ENCODE measurements around the gene PCSK5. TPM values are rescaled to one million over a fixed set of nuclear protein-coding genes. Genes with fewer than 3 reads are reported as not detected.
A peak's percentile ranks its signal among the peaks of the same experiment; 100 is the strongest.

Gene PCSK5
- total RNA-seq, 4 donors from 2014 or later: 37.7 to 53.4 (median 43.1) TPM

DNA sequence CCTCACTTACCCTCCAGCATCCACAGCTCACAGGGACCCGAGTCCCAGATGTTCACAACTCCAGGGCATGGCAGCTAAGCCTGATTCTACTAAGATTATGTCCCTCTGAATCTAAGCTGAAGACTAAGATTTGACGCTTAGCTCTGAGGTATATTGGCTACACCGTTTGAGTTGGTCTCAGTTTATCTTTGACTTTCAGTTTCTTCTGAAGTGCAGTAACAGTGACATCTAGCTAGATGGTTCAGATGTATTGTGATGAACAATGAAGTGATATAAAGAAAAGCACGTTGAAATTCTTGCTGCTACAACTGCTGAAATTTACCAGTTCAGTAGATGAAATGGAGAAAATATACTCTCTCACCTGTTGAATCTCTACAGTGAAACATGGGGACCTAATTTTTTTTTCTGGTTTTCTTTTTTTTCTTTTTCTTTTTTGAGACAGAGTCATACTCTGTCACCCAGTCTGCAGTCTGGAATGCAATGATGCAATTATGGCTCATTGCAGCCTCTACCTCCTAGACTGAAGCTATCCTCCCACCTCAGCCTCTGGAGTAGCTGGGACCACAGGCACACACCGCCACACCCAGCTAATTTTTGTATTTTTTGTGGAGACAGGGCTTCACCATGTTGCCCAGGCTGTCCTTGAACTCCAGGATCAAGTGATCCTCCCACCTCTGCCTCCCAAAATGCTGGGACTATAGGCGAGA is 488.0 kb downstream of the PCSK5 start:
- TF ChIP-seq CTCF (IDR thresholded peaks at IDR 0.05): no peak
- ATAC-seq (ENCODE audit: low FRiP score): no peak
- no peak for DNase-seq (ENCODE audit: low spot score)

GRCh38 chr9:76379494-76379893 is 489.0 kb downstream of the PCSK5 start:
- ATAC-seq (ENCODE audit: low FRiP score) (no peak), DNase-seq (ENCODE audit: low spot score) (no peak)
- TF ChIP-seq CTCF (IDR thresholded peaks at IDR 0.05): no peak

DNA sequence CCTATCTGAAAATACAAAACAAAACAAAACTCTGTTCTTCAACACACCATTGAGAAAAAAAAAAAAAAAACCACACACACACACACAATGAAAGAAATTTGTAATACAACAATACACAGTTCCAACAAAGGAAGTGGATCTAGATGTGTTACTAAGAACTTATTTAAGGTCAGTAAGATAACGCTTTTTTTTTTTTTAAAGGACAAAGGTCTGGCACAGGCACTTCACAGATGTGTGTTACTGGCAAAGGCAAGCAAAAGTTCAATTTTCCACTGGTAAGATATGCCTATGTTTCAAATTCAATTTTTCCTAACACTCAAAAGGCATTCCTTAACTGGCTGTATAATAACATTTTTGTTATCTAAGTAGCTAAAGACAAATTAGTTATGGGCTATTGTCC is 500.2 kb downstream of the PCSK5 start:
- no peak for DNase-seq (ENCODE audit: low spot score)
- TF ChIP-seq CTCF (IDR thresholded peaks at IDR 0.05): no peak
- ATAC-seq (ENCODE audit: low FRiP score): no peak

DNA sequence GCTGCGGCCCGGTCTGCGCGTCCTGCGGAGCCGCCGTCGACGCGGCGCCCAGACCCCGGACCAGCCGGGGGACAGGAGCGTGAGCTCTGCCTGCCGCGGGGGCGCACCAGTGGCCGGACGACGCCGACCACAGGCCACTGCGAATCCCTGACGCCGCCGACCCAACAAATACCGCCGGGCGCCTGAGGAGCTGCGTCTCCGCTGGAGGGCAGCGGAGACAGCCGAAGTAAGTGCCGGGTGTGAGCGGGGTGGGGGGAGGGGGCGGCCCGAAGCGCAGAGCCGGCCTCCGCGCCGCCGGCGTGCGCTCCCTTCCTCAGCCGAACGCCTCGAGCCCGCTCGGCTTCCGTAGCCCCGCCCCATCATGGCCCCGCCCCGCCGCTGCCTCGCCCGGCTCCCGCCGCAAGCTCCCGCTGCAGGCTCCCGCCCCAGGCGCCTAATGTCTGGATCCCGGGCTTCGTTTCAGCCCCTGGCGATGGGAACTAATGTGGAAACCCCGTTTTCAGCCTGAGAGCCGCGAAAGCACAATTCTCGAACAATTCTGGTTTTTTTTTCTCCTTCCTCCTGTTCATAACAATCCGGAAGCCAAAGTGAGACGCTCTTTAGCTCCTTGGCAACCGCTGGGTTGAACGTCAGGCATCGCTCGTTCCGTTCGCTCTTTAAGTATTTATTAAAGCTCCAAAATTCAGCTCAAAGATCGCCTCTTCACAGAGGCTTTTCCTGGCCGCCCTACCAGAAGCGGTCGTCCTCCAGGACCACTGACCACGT is 503.9 kb downstream of the PCSK5 start, which contains the start of gene RFK:
RFK (minus strand) TSS at position 232 of the 765 bp plus-strand sequence. CDS start 255 bp downstream, outside the sequence.
- TF ChIP-seq CTCF (IDR thresholded peaks at IDR 0.05): peak in 1 of 3 donors; percentile 43
- DNase-seq (ENCODE audit: low spot score) (peak; percentile 50), ATAC-seq (ENCODE audit: low FRiP score) (peak; percentile 95)

GRCh38 chr9:76394960-76395252 is 504.4 kb downstream of the PCSK5 start:
- ATAC-seq (ENCODE audit: low FRiP score): peak; percentile 39
- no peak for DNase-seq (ENCODE audit: low spot score)
- no peak for TF ChIP-seq CTCF (IDR thresholded peaks at IDR 0.05)

DNA sequence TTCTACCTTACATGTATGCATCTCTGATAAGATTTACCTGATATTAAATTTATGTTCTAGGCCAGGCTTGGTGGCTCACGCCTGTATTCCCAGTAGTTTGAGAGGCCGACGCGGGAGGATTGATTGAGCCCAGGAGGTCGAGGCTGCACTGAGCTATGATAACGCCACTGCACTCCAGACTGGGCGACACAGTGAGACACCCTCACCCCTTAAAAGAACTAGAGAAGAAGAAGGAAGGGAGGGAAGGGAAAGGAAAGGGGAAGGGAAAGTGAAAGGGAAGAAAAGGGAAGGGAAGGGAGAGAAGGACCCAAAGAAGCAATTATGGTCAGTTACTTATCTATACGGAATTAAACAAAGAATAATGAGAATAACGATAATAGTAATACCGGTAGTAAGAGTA is 504.9 kb downstream of the PCSK5 start:
- DNase-seq (ENCODE audit: low spot score) (no peak), ATAC-seq (ENCODE audit: low FRiP score) (no peak)
- TF ChIP-seq CTCF (IDR thresholded peaks at IDR 0.05): no peak

- ATAC-seq (ENCODE audit: low FRiP score): no peak
- no peak for TF ChIP-seq CTCF (IDR thresholded peaks at IDR 0.05)
- no peak for DNase-seq (ENCODE audit: low spot score)
These were observed 505.7 kb downstream of the PCSK5 start for GRCh38 chr9:76396144-76396543.

All from omental fat pad (tissue), 4 donors.